ENCODE data around the gene GRIP2. TPM values are rescaled to one million over a fixed set of nuclear protein-coding genes. Genes with fewer than 3 reads are reported as not detected.

GRIP2 gene
- total and polyA plus RNA-seq, 2 donors (not counting 1 experiment from before 2014, with no cell fraction given): under 0.01 to 0.87 TPM

DNA sequence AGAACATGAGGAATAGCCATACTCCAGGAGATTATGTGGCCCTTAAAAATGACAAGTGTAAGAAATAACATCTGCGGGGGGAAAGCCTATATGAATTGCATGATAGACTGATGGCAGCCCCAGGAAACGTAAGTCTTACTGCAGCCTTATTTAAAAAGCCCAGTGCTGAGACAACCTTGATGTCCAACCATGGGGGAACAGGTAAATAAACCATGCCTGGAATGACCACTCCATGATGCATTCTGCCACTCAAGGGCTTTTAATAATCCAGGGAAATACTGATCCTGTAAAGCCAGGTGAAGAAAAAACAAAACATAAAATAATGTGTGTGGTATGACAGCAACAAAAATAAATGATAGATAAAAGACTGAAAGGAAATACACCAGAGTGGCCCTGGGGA is 46.5 kb upstream of the GRIP2 start:
- H3K4me3 ChIP-seq (replicated peaks in 1 of 4; ENCODE audit: control extremely low read depth in 1 of 4, insufficient read depth in 1 of 4, low read depth in 3 of 4, low read length in 4 of 4): no peak overlapping the region
- no peaks in the 10 kb centered on the region for H3K9me3 ChIP-seq (ENCODE audit: control insufficient read depth, insufficient read depth, low read depth, low read length)
- TF ChIP-seq EZH2 (IDR thresholded peaks at IDR 0.05; ENCODE audit: low read length, missing control alignments): no peak
- TF ChIP-seq, protein P1, sequence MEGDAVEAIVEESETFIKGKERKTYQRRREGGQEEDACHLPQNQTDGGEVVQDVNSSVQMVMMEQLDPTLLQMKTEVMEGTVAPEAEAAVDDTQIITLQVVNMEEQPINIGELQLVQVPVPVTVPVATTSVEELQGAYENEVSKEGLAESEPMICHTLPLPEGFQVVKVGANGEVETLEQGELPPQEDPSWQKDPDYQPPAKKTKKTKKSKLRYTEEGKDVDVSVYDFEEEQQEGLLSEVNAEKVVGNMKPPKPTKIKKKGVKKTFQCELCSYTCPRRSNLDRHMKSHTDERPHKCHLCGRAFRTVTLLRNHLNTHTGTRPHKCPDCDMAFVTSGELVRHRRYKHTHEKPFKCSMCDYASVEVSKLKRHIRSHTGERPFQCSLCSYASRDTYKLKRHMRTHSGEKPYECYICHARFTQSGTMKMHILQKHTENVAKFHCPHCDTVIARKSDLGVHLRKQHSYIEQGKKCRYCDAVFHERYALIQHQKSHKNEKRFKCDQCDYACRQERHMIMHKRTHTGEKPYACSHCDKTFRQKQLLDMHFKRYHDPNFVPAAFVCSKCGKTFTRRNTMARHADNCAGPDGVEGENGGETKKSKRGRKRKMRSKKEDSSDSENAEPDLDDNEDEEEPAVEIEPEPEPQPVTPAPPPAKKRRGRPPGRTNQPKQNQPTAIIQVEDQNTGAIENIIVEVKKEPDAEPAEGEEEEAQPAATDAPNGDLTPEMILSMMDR (conservative IDR thresholded peaks at IDR 0.05 in 1 of 2, IDR thresholded peaks at IDR 0.05 in 1 of 2; ENCODE audit: low read depth in 1 of 2, low read length in 2 of 2): no peak
- H3K4me1 ChIP-seq (ENCODE audit: control insufficient read depth, extremely low read depth, insufficient read depth, low read length): no peaks in the 10 kb centered on the region
- no peak overlapping the region for H3K4me2 ChIP-seq (ENCODE audit: extremely low read depth, insufficient read depth, low read length)
- no peak overlapping the region for H3K9ac ChIP-seq (ENCODE audit: insufficient read depth, low read length)
- no peaks in the 10 kb centered on the region for H3K79me2 ChIP-seq (ENCODE audit: control insufficient read depth, insufficient read depth, low read length)
- no peaks in the 10 kb centered on the region for H3K36me3 ChIP-seq (ENCODE audit: control insufficient read depth, insufficient read depth, low read length)
- no peaks in the 10 kb centered on the region for H3K27me3 ChIP-seq (ENCODE audit: control insufficient read depth, insufficient read depth, low read length)
- DNase-seq (ENCODE audit: low read depth in 2 of 2): no peak
- H4K20me1 ChIP-seq (ENCODE audit: control insufficient read depth, extremely low read depth, insufficient read depth, low read length): no peaks in the 10 kb centered on the region
- no peak overlapping the region for H2AFZ ChIP-seq (ENCODE audit: low read length)
- no peak overlapping the region for H3K27ac ChIP-seq (ENCODE audit: insufficient read depth, low read length)

DNA sequence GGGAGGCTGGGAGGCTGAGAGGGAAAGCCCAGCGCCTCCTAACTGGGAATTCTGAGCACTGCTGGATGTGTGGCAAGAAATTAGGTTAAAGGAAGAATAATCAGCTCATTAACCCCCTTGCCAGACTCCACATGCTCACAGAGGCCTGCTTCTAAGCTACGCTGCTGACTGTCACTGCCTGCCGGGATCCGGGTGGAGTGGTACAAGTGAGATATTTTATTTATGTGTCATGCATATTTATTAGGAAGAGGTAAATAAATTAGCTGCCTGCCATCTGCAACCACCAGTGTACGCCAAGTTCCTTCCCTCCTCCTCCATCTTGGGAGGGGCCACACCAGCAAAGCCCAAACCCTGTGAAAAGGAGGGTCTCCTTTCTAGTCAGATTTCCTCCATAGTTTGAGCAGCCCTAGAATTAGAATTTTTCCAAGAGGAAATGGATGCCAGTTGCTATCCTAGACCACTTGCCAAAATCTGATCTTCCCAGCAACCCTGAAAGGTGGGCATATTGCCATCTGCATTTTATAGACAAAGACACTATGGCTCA is 43.5 kb upstream of the GRIP2 start:
- Histone ChIP-seq H4K20me1 (ENCODE audit: control insufficient read depth, extremely low read depth, insufficient read depth, low read length) (no peaks in the 10 kb centered on the region), H3K79me2 (ENCODE audit: control insufficient read depth, insufficient read depth, low read length) (no peaks in the 10 kb centered on the region), H3K4me3 (replicated peaks in 1 of 4; ENCODE audit: control extremely low read depth in 1 of 4, insufficient read depth in 1 of 4, low read depth in 3 of 4, low read length in 4 of 4) (no peak overlapping the region), H3K27me3 (ENCODE audit: control insufficient read depth, insufficient read depth, low read length) (no peaks in the 10 kb centered on the region), H3K36me3 (ENCODE audit: control insufficient read depth, insufficient read depth, low read length) (no peaks in the 10 kb centered on the region), H3K27ac (ENCODE audit: insufficient read depth, low read length) (no peak overlapping the region), H3K9ac (ENCODE audit: insufficient read depth, low read length) (no peak overlapping the region), H2AFZ (ENCODE audit: low read length) (no peak overlapping the region), H3K4me1 (ENCODE audit: control insufficient read depth, extremely low read depth, insufficient read depth, low read length) (no peaks in the 10 kb centered on the region), H3K9me3 (ENCODE audit: control insufficient read depth, insufficient read depth, low read depth, low read length) (no peaks in the 10 kb centered on the region), H3K4me2 (ENCODE audit: extremely low read depth, insufficient read depth, low read length) (no peak overlapping the region)
- DNase-seq (ENCODE audit: low read depth in 2 of 2): no peak
- no peak for TF ChIP-seq EZH2 (IDR thresholded peaks at IDR 0.05; ENCODE audit: low read length, missing control alignments)
- TF ChIP-seq, protein P1 (conservative IDR thresholded peaks at IDR 0.05 in 1 of 2, IDR thresholded peaks at IDR 0.05 in 1 of 2; ENCODE audit: low read depth in 1 of 2, low read length in 2 of 2): no peak

DNA sequence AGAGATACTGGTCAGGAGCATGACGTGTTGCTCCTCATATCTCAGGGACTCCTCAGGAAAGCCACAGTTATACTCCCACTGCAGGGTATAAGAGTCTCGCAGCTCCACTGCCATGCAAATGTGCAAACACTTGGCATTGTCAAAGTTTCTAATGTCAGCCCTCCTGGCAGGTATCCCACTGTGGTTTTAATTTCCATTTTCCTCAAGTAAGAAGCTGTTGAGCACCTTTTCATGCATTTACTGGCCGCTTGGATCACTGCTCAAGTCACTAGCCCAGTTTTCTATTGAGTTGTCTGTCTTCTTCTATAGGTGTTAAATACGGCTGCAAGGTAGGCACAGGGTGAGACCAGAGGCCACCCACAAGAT is 41.9 kb upstream of the GRIP2 start:
- H3K27ac ChIP-seq (ENCODE audit: insufficient read depth, low read length): no peak overlapping the region
- H2AFZ ChIP-seq (ENCODE audit: low read length): no peak overlapping the region
- H3K79me2 ChIP-seq (ENCODE audit: control insufficient read depth, insufficient read depth, low read length): no peaks in the 10 kb centered on the region
- no peaks in the 10 kb centered on the region for H3K27me3 ChIP-seq (ENCODE audit: control insufficient read depth, insufficient read depth, low read length)
- no peak for TF ChIP-seq EZH2 (IDR thresholded peaks at IDR 0.05; ENCODE audit: low read length, missing control alignments)
- TF ChIP-seq, protein P1 (conservative IDR thresholded peaks at IDR 0.05 in 1 of 2, IDR thresholded peaks at IDR 0.05 in 1 of 2; ENCODE audit: low read depth in 1 of 2, low read length in 2 of 2): no peak
- no peak overlapping the region for H3K9ac ChIP-seq (ENCODE audit: insufficient read depth, low read length)
- no peaks in the 10 kb centered on the region for H3K4me1 ChIP-seq (ENCODE audit: control insufficient read depth, extremely low read depth, insufficient read depth, low read length)
- H3K9me3 ChIP-seq (ENCODE audit: control insufficient read depth, insufficient read depth, low read depth, low read length): no peaks in the 10 kb centered on the region
- H3K4me2 ChIP-seq (ENCODE audit: extremely low read depth, insufficient read depth, low read length): no peak overlapping the region
- no peak overlapping the region for H3K4me3 ChIP-seq (replicated peaks in 1 of 4; ENCODE audit: control extremely low read depth in 1 of 4, insufficient read depth in 1 of 4, low read depth in 3 of 4, low read length in 4 of 4)
- no peaks in the 10 kb centered on the region for H3K36me3 ChIP-seq (ENCODE audit: control insufficient read depth, insufficient read depth, low read length)
- no peak for DNase-seq (ENCODE audit: low read depth in 2 of 2)
- no peaks in the 10 kb centered on the region for H4K20me1 ChIP-seq (ENCODE audit: control insufficient read depth, extremely low read depth, insufficient read depth, low read length)
